Heart right ventricle (tissue), 16 donors: ENCODE results near the gene CHST12. TPM values are rescaled to one million over a fixed set of nuclear protein-coding genes. Genes with fewer than 3 reads are reported as not detected.
"Not testable (repeated sequence)": the region's sequence is repeated elsewhere in the genome, so short reads cannot be mapped to it uniquely, and the experiment has no call there.

Experiments used
- ATAC-seq, 8 donors: fragments of 200-7000 bp; cut with Tn5 transposase; one replicate each; pipeline ENCODE4 v1.9.1; 2020; ENCODE audit warnings: mild to moderate bottlenecking in 8 of 8, moderate library complexity in 8 of 8, moderate number of reproducible peaks in 1 of 8
- DNase-seq, 2 donors: peaks; one replicate each; pipeline ENCODE4 v3.0.0-alpha.2; 2020
- H3K27ac ChIP-seq, 10 donors: fragments of 200-600 bp; sonication (generic) in 2 of 10; one replicate each; pipeline versions ENCODE4 v1.5.0 to v1.8.0; 2020 to 2022; ENCODE audit warnings: mild to moderate bottlenecking in 3 of 10
- H3K27me3 ChIP-seq, 7 donors: fragments of 200-600 bp; one replicate each; pipeline ENCODE4 v1.8.0; 2021 to 2022; ENCODE audit warnings: mild to moderate bottlenecking in 2 of 7
- H3K36me3 ChIP-seq, 9 donors: fragments of 200-600 bp; sonication (generic) in 1 of 9; one replicate each; pipeline versions ENCODE4 v1.5.0 to v1.8.0; 2020 to 2022; ENCODE audit warnings: mild to moderate bottlenecking in 2 of 9
- H3K4me1 ChIP-seq, 9 donors: fragments of 200-600 bp; sonication (generic) in 1 of 9; one replicate each; pipeline versions ENCODE4 v1.5.0 to v1.8.0; 2020 to 2022; ENCODE audit warnings: mild to moderate bottlenecking in 4 of 9
- H3K4me3 ChIP-seq, 10 donors: fragments of 200-600 bp; sonication (generic) in 2 of 10; one replicate each; pipeline versions ENCODE4 v1.5.0 to v1.8.0; 2020 to 2022; ENCODE audit warnings: mild to moderate bottlenecking in 7 of 10, moderate library complexity in 2 of 10
- H3K9me3 ChIP-seq, 11 donors: fragments of 200-600 bp in 10 of 11; sonication (generic) in 2 of 11; one replicate each; pipeline versions ENCODE4 v1.5.0 to v1.8.0; 2013 to 2022; ENCODE audit warnings: mild to moderate bottlenecking in 2 of 11, control low read depth in 1 of 11, moderate library complexity in 1 of 11
- WGBS, 2 donors: extraction: QIAGEN DNeasy Blood & Tissue Kit; methylation state at CpG; one replicate each; pipeline ENCODE4 v1.1.7; 2013; ENCODE audit warnings: inconsistent platforms in 1 of 2; 5-methylcytosine and 5-hydroxymethylcytosine counted together
- intact Hi-C, 10 donors: fragments of 100-400 bp; cut with DNase I; formaldehyde crosslinking; loops; one replicate each; pipeline versions ENCODE4 v1.11.1 to v1.14.2; 2022
- polyA plus RNA-seq, 2 donors: library from polyadenylated mRNA; stranded (reverse); fragments of 200-250 nt; gene quantifications; one replicate each; pipeline ENCODE4 v1.2.3, GENCODE V29; 2013
- total RNA-seq, 10 donors: library from RNA; stranded (reverse); fragmentation: NEBNext Ultra II Directional in 3 of 10; extraction: Animal tissue kit (Norgen Biotek cat#: 25700) in 3 of 10; gene quantifications; one replicate each; pipeline versions ENCODE4 v1.2.1 to v1.2.4, GENCODE V29; 2021 to 2023
- TF ChIP-seq, protein P1 (sequence below), 9 donors: fragments of 200-600 bp; sonication (generic) in 2 of 9; IDR thresholded peaks; one replicate each; pipeline versions ENCODE4 v1.5.0 to v1.8.0; 2021 to 2022; ENCODE audit warnings: antibody characterized with exemption in 9 of 9, mild to moderate bottlenecking in 5 of 9, moderate library complexity in 1 of 9
- donor health status: Arrhythmogenic right ventricular cardiomyopathy.
- donor health status: ischemic (EF 13 %, LVEDD 7.1; RV severe dilation, severe dysfunction).
- donor health status: healthy with polysubstance abuse.
- donor health status: DM: no; HTN: yes; CAD: no.
- donor health status: DM: no; HTN: no; CAD: no.
- donor health status: ischemic (EF 25% LVEDD 6.9; RV normal size, moderate dysfunction).
- donor health status: ischemic (EF 25% LVEDD 5.7; RV mildly dilated, moderate dysfunction).
- donor health status: healthy.
- donor health status: DM: yes; HTN: yes; CAD: no.
- donor health status: Ischemic cardiomyopathy.
- donor health status: ischemic (EF 35%, LVEDD 5.7; RV mildly dilated, moderate dysfunction).
- donor health status: nonischemic (EF 11% LVEDD 7.7; RV severe dilation, severe dysfunction).
- donor health status: DM: yes; HTN: yes; CAD: no.
- donor health status: PGD.
- donor health status: ischemic (EF 29% LVEDD 5.4; RV normal size, mild dysfunction).
- donor health status: nonischemic (EF 23%, LVEDD 6.1; RV moderate dilation, normal function).

Gene CHST12
- total and polyA plus RNA-seq, 12 donors: 12.4 to 17.2 (median 14.0) TPM

DNA sequence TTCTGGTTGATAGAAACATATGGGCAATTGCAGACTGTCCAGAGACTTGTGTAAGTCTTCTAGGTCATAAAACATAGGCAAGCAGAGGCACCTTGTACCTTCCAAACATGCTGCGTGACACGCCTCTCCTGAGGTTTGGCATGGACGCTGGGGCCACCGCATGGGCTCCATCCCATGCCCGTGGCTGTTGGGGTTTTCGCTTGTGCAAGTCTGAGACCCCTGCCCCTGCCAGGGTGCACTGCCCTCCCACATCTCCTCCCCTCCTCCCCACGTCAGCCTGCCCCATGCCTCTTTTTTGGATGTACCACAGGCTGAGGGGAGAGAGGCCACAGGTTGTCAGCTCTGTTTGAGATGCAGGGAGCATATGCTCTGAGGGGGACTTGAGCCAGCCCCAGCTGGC lies 29.8 kb upstream of the CHST12 start:
- Histone ChIP-seq H3K4me3 (no peak overlapping the region), H3K27me3 (no peaks in the 10 kb centered on the region), H3K9me3 (no peaks in the 10 kb centered on the region), H3K4me1 (no peaks in the 10 kb centered on the region), H3K36me3 (peaks cover 0 to 93% (median 81%) of the 10 kb centered on the region in 9 donors), H3K27ac (no peak overlapping the region)
- no peak for ATAC-seq
- intact Hi-C loops: no loop called here
- no peak for DNase-seq
- 93 to 98% methylated on average over 7 of the region's 7 CpGs for WGBS, 2 donors
- TF ChIP-seq, protein P1, sequence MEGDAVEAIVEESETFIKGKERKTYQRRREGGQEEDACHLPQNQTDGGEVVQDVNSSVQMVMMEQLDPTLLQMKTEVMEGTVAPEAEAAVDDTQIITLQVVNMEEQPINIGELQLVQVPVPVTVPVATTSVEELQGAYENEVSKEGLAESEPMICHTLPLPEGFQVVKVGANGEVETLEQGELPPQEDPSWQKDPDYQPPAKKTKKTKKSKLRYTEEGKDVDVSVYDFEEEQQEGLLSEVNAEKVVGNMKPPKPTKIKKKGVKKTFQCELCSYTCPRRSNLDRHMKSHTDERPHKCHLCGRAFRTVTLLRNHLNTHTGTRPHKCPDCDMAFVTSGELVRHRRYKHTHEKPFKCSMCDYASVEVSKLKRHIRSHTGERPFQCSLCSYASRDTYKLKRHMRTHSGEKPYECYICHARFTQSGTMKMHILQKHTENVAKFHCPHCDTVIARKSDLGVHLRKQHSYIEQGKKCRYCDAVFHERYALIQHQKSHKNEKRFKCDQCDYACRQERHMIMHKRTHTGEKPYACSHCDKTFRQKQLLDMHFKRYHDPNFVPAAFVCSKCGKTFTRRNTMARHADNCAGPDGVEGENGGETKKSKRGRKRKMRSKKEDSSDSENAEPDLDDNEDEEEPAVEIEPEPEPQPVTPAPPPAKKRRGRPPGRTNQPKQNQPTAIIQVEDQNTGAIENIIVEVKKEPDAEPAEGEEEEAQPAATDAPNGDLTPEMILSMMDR (IDR thresholded peaks at IDR 0.05): no peak

DNA sequence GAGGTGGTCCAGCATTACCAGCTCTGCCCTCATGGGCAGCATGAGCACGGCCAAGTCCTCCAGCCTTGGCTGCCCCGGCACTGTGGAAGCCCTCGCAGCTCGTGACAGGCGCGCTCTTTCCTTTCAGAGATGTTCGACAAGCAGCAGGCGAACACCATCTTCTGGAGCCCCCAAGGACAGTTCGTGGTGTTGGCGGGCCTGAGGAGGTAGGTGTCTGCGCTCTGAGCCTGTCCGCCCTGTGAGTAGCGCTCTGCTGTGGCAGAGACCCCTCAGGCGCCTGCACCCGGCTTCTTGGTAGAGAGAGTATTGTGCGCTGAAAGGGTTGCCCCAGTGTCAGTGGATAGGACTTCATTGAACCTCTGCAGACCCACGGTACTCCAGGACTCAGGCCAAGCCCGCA lies 29.0 kb upstream of the CHST12 start:
- Histone ChIP-seq H3K27me3 (no peaks in the 10 kb centered on the region), H3K27ac (no peak overlapping the region)
- 95 to 96% methylated on average over 18 of the region's 18 CpGs for WGBS, 2 donors

DNA sequence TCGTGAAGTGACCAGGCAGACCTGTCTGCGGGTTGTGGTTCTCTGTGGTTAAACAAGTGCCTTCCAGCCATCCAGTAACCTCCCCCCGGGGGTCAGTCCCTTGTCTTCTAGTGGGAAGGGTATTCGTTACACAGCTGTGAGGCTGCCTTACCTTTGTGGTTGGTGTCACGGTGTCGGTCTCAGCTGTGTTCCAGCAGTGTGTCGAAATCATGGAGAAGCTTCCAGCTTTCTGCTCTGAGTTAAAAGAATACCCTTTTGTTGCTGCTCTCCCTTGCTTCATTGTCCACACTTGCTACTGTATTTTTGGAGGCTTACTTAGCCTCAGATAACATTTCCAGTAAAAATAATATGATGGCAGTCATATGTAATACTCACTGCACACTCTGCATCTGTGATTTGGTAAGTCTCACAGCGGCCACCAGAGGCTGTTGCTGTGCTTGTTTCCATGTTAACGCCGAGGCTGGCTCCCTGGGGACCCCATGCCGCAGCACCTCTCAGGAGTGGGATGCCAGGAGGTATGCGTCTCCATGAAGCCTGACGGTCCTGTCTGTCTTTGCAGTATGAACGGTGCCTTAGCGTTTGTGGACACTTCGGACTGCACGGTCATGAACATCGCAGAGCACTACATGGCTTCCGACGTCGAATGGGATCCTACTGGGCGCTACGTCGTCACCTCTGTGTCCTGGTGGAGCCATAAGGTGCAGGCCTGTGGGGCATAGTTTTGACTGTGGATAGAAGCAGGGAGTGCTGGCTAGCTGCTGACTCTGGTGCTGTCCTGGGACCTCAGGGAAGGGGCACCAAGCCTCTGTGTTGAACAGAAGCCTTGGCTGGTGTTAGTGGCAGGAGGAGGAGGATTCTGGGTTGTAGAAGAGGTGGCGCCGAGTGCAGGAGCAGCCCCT lies 28.3 kb upstream of the CHST12 start:
- WGBS, 2 donors: 89 to 92% methylated on average over 26 of the region's 26 CpGs
- no peak for ATAC-seq
- H3K4me1 ChIP-seq: no peaks in the 10 kb centered on the region
- H3K4me3 ChIP-seq: no peak overlapping the region
- intact Hi-C loops: no loop called here
- no peak overlapping the region for H3K27ac ChIP-seq
- DNase-seq: no peak
- peaks cover 0 to 93% (median 80%) of the 10 kb centered on the region in 9 donors for H3K36me3 ChIP-seq
- no peaks in the 10 kb centered on the region for H3K27me3 ChIP-seq
- TF ChIP-seq, protein P1 (IDR thresholded peaks at IDR 0.05): no peak
- no peaks in the 10 kb centered on the region for H3K9me3 ChIP-seq

More for the DNA sequence above, 29.0 kb upstream of the CHST12 start:
- Histone ChIP-seq H3K9me3 (no peaks in the 10 kb centered on the region), H3K4me3 (no peak overlapping the region), H3K4me1 (no peaks in the 10 kb centered on the region), H3K36me3 (peaks cover 0 to 93% (median 82%) of the 10 kb centered on the region in 9 donors)
- TF ChIP-seq, protein P1 (IDR thresholded peaks at IDR 0.05): no peak
- DNase-seq (no peak), ATAC-seq (no peak)
- intact Hi-C loops: no loop called here

DNA sequence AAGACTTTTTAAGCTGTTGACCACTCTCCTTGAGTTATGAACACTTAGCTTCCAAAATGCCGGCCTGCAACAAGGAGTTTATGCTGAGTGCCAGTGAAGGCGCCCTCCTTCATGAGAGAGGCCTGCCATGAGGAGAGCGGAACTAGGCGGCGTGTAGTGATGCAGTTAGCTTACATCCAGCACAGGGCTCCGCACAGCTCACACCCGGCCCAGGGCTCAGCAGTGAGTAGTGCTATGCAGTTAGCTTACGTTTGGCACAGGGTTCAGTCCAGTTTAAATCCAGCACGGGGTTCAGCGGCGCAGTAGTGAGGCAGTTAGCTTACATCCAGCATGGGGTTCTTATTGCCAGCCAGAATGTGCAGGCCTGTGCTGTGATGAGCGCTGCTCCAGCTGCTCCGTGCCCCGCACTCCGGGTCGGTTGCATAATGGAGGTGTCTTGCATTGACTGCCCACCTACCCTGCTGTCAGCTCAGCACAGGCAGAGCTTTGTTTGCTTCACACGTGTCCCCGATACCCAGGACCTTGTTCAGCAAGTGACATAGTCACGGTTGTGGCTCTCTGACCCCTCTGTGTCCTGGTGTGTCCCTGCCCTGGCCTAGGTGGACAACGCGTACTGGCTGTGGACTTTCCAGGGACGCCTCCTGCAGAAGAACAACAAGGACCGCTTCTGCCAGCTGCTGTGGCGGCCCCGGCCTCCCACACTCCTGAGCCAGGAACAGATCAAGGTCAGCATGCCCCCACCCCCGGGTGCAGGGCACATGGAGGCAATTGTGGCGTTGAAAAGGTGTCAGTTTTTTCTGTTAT lies 26.9 kb upstream of the CHST12 start:
- Histone ChIP-seq H3K9me3 (no peaks in the 10 kb centered on the region), H3K27me3 (no peaks in the 10 kb centered on the region), H3K27ac (no peak overlapping the region), H3K4me3 (no peak overlapping the region), H3K4me1 (no peaks in the 10 kb centered on the region), H3K36me3 (peaks cover 0 to 93% (median 81%) of the 10 kb centered on the region in 9 donors)
- ATAC-seq: peak in 1 of 8 donors; percentile 80
- 88 to 91% methylated on average over 27 of the region's 27 CpGs for WGBS, 2 donors
- TF ChIP-seq, protein P1 (IDR thresholded peaks at IDR 0.05): no peak
- intact Hi-C loops: no loop called here
- DNase-seq: no peak

DNA sequence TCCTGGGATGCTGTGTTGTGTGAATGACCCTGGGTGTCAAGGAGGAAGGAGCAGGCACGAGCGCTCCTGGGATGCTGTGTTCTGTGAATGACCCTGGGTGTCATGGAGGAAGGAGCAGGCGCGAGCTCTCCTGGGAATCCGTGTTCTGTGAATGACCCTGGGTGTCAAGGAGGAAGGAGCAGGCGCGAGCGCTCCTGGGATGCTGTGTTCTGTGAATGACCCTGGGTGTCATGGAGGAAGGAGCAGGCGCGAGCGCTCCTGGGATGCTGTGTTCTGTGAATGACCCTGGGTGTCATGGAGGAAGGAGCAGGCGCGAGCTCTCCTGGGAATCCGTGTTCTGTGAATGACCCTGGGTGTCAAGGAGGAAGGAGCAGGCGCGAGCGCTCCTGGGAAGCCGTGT lies 25.9 kb upstream of the CHST12 start:
- 95% methylated on average over 13 to 14 of the region's 18 CpGs for WGBS, 2 donors
- H3K4me3 ChIP-seq, H3K27me3 ChIP-seq, H3K4me1 ChIP-seq, intact Hi-C loops, H3K27ac ChIP-seq, ATAC-seq, DNase-seq, H3K9me3 ChIP-seq: not testable (repeated sequence)
- peaks cover 0 to 93% (median 74%) of the 10 kb centered on the region in 9 donors for H3K36me3 ChIP-seq

DNA sequence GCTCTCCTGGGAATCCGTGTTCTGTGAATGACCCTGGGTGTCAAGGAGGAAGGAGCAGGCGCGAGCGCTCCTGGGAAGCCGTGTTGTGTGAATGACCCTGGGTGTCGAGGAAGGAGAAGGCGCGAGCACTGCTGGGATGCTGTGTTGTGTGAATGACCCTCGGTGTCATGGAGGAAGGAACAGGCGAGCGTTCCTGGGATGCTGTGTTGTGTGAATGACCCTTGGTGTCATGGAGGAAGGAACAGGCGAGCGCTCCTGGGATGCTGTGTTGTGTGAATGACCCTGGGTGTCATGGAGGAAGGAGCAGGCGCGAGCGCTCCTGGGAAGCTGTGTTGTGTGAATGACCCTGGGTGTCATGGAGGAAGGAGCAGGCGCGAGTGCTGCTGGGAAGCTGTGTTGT lies 25.3 kb upstream of the CHST12 start:
- H3K4me3 ChIP-seq, H3K27ac ChIP-seq, DNase-seq, intact Hi-C loops, H3K4me1 ChIP-seq, H3K27me3 ChIP-seq, H3K9me3 ChIP-seq, ATAC-seq: not testable (repeated sequence)
- H3K36me3 ChIP-seq: peaks cover 0 to 90% (median 68%) of the 10 kb centered on the region in 9 donors
- 90 to 91% methylated on average over 14 of the region's 18 CpGs for WGBS, 2 donors
